Prostate gland (tissue), 2 donors: ENCODE results near the gene XRCC1.

Experiments
- CTCF ChIP-seq, 4 experiments: fragments of 200-600 bp in 2 of 4; fragments of 450-650 bp in 2 of 4; sonication (generic) in 2 of 4; IDR thresholded peaks; 1 replicate in 3 of 4; 2 replicates in 1 of 4; pipeline ENCODE4 v1.5.1; 2016 to 2019; ENCODE audit warnings: antibody characterized with exemption in 4 of 4, mild to moderate bottlenecking in 2 of 4, moderate library complexity in 2 of 4
- POLR2A ChIP-seq: fragments of 450-650 bp; IDR thresholded peaks from one replicate; pipeline ENCODE4 v1.6.1; 2016; ENCODE audit warnings: antibody characterized with exemption, mild to moderate bottlenecking
- POLR2AphosphoS5 ChIP-seq: sonication (generic); formaldehyde crosslinking; IDR thresholded peaks from one replicate; pipeline ENCODE4 v1.6.1; 2017; ENCODE audit warnings: antibody characterized with exemption

GRCh38 chr19:43595999-43596841, 20.9 kb upstream of the XRCC1 start, which contains the start of the genes IRGQ and ZNF576:
- TF ChIP-seq CTCF (IDR thresholded peaks at IDR 0.05) = peak in 1 of 4 experiments; percentile 26
- TF ChIP-seq POLR2AphosphoS5 = peak; percentile 100
- TF ChIP-seq POLR2A = peak; percentile 96
